ENCODE results near the gene ADCY3.

ADCY3 gene

GRCh38 chr2:24831221-24832072 is 88.6 kb downstream of the ADCY3 start:
- ATAC-seq = no peak
- TF ChIP-seq PATZ1 (CRISPR knock-in tag; IDR thresholded peaks at IDR 0.05; ENCODE audit: borderline replicate concordance) = no peak
- no peak for TF ChIP-seq ZNF565 (CRISPR knock-in tag; conservative IDR thresholded peaks at IDR 0.05; ENCODE audit: low read depth)
- TF ChIP-seq ZNF8 (CRISPR knock-in tag; IDR thresholded peaks at IDR 0.05) = no peak
- TF ChIP-seq TCF4 (CRISPR knock-in tag; IDR thresholded peaks at IDR 0.05; ENCODE audit: borderline replicate concordance) = no peak
- TF ChIP-seq CSRNP3 (CRISPR knock-in tag; IDR thresholded peaks at IDR 0.05) = no peak
- no peak for TF ChIP-seq ARNTL (CRISPR knock-in tag; IDR thresholded peaks at IDR 0.05; ENCODE audit: borderline replicate concordance, low read depth)
- no peak for TF ChIP-seq ZC3H10 (CRISPR knock-in tag; IDR thresholded peaks at IDR 0.05)
- no peak for TF ChIP-seq TSHZ2 (CRISPR knock-in tag; IDR thresholded peaks at IDR 0.05)
- no peak for TF ChIP-seq RARB (CRISPR knock-in tag; IDR thresholded peaks at IDR 0.05)
- no peak for TF ChIP-seq ZFP30 (CRISPR knock-in tag; IDR thresholded peaks at IDR 0.05)
- no peak for TF ChIP-seq GLIS3 (CRISPR knock-in tag; IDR thresholded peaks at IDR 0.05)
- TF ChIP-seq PPARA (CRISPR knock-in tag; IDR thresholded peaks at IDR 0.05; ENCODE audit: borderline replicate concordance) = no peak
- no peak for TF ChIP-seq ZFP3 (CRISPR knock-in tag; IDR thresholded peaks at IDR 0.05)
- no peak for TF ChIP-seq POU6F1 (CRISPR knock-in tag; IDR thresholded peaks at IDR 0.05; ENCODE audit: borderline replicate concordance, low read depth)
- TF ChIP-seq ISL1 (CRISPR knock-in tag; IDR thresholded peaks at IDR 0.05) = no peak
- no peak for TF ChIP-seq ZNF70 (CRISPR knock-in tag; IDR thresholded peaks at IDR 0.05)
- no peak for TF ChIP-seq ESRRG (CRISPR knock-in tag; IDR thresholded peaks at IDR 0.05)

- no peak for TF ChIP-seq RARB (CRISPR knock-in tag; IDR thresholded peaks at IDR 0.05)
- TF ChIP-seq PPARA (CRISPR knock-in tag; IDR thresholded peaks at IDR 0.05; ENCODE audit: borderline replicate concordance) = no peak
- TF ChIP-seq CSRNP3 (CRISPR knock-in tag; IDR thresholded peaks at IDR 0.05) = no peak
- TF ChIP-seq TCF4 (CRISPR knock-in tag; IDR thresholded peaks at IDR 0.05; ENCODE audit: borderline replicate concordance) = no peak
- no peak for TF ChIP-seq PATZ1 (CRISPR knock-in tag; IDR thresholded peaks at IDR 0.05; ENCODE audit: borderline replicate concordance)
- TF ChIP-seq TSHZ2 (CRISPR knock-in tag; IDR thresholded peaks at IDR 0.05) = no peak
- TF ChIP-seq ARNTL (CRISPR knock-in tag; IDR thresholded peaks at IDR 0.05; ENCODE audit: borderline replicate concordance, low read depth) = no peak
- TF ChIP-seq BACH2 (CRISPR knock-in tag; IDR thresholded peaks at IDR 0.05; ENCODE audit: borderline replicate concordance) = no peak
- no peak for TF ChIP-seq GLIS3 (CRISPR knock-in tag; IDR thresholded peaks at IDR 0.05)
- TF ChIP-seq ZFP3 (CRISPR knock-in tag; IDR thresholded peaks at IDR 0.05) = no peak
- no peak for TF ChIP-seq ESRRG (CRISPR knock-in tag; IDR thresholded peaks at IDR 0.05)
- no peak for ATAC-seq
Measured at GRCh38 chr2:24830786-24831185, 89.3 kb downstream of the ADCY3 start.

All from SK-N-SH treated with all-trans-retinoic acid at 6 μM for 48 hours (cell line).